GM06990 (cell line): ENCODE measurements around the gene SLC26A6.

Experiments used
- DNase-seq: peaks from one replicate; pipeline ENCODE4 v3.0.0-alpha.2; 2011; ENCODE audit not compliant: insufficient read length; ENCODE audit errors: extremely low read depth
- H3K27me3 ChIP-seq: replicated peaks from 2 replicates; pipeline ENCODE4 v1.6.0; 2011; ENCODE audit warnings: low read length; ENCODE audit not compliant: control insufficient read depth, insufficient read depth
- H3K36me3 ChIP-seq: 2 replicates; pipeline ENCODE4 v1.5.1; 2011; ENCODE audit warnings: low read length; ENCODE audit not compliant: control insufficient read depth, insufficient read depth
- H3K4me3 ChIP-seq: replicated peaks from 2 replicates; pipeline ENCODE4 v1.5.1; 2011; ENCODE audit warnings: low read depth, mild to moderate bottlenecking, control low read depth, low read length
- TF ChIP-seq, protein P1 (sequence below): IDR thresholded peaks from 2 replicates; pipeline ENCODE4 v1.5.1; 2011; ENCODE audit warnings: low read length, control low read depth, mild to moderate bottlenecking, inconsistent platforms; ENCODE audit not compliant: insufficient read depth, poor library complexity, severe bottlenecking

The SLC26A6 gene

DNA sequence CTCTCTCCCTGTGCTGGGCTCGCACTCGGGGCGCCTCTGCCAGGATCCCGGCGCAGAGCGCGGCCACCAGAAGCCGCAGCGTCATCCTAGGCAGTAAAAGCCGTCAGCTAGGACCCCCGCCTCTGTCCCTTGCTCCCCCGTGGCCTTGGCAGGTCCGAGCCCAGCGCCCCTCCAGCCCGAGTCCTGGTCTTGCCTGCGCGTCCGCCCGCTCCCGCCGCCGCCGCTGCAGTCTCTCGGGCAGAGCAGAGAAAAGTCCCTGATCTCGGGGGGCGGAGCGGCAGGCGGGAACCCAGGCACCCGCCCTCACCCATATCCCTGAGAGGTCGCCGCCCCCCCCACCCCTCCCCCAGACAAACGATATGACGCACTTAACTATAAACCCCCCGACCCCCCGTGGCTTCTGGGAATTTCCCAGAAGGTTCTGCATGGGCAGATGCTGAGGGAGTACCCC, 40.2 kb downstream of the SLC26A6 start, which contains the start of gene COL7A1:
COL7A1 (minus strand) TSS at position 255 of the 451 bp plus-strand sequence; CDS start at position 85, 170 bp downstream.
- Histone ChIP-seq H3K4me3 (no peak within 1 kb of the TSS; the same call in 1 of the 2 replicates), H3K36me3 (peaks cover 13% of the 10 kb centered on the region), H3K27me3 (no peaks in the 10 kb centered on the region; the same call in 1 of the 2 replicates)
- DNase-seq = no peak
- TF ChIP-seq, protein P1, sequence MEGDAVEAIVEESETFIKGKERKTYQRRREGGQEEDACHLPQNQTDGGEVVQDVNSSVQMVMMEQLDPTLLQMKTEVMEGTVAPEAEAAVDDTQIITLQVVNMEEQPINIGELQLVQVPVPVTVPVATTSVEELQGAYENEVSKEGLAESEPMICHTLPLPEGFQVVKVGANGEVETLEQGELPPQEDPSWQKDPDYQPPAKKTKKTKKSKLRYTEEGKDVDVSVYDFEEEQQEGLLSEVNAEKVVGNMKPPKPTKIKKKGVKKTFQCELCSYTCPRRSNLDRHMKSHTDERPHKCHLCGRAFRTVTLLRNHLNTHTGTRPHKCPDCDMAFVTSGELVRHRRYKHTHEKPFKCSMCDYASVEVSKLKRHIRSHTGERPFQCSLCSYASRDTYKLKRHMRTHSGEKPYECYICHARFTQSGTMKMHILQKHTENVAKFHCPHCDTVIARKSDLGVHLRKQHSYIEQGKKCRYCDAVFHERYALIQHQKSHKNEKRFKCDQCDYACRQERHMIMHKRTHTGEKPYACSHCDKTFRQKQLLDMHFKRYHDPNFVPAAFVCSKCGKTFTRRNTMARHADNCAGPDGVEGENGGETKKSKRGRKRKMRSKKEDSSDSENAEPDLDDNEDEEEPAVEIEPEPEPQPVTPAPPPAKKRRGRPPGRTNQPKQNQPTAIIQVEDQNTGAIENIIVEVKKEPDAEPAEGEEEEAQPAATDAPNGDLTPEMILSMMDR = no peak

DNA sequence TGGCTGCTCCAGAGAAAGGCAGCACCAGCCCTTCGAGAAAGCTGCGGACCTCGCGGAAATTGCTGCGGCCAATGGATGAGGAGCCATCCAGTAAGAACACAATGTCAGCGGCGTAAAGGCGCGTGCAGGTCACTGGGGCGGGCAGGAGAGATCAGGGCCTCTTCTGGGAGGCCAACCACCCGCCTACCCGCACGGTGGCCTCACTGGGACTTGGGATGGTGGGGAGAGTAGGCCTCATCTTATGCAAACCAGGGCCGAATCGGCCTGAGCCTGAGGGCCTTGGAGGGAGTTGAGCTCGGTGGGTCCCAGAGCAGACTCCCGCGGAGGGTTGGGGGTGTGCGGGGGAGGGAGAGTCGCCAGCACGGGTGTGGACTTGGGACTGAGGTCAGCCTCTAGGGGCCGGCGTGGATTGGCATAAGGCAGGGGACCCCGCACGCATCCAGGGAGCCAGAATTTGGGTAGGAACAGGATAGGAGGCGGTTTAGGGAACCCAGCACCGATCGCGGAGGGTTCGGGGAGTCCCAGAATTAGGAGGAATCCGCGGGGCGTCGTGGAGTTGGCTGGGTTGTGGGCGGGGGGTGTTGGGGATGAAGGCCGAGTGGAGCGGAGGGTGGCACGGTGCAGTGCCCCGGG, 40.7 kb downstream of the SLC26A6 start:
- no peaks in the 10 kb centered on the region; the same call in 1 of the 2 replicates for H3K27me3 ChIP-seq
- TF ChIP-seq, protein P1 = no peak
- H3K4me3 ChIP-seq = no peak overlapping the region; the same call in 1 of the 2 replicates
- H3K36me3 ChIP-seq = peaks cover 9% of the 10 kb centered on the region
- no peak for DNase-seq

DNA sequence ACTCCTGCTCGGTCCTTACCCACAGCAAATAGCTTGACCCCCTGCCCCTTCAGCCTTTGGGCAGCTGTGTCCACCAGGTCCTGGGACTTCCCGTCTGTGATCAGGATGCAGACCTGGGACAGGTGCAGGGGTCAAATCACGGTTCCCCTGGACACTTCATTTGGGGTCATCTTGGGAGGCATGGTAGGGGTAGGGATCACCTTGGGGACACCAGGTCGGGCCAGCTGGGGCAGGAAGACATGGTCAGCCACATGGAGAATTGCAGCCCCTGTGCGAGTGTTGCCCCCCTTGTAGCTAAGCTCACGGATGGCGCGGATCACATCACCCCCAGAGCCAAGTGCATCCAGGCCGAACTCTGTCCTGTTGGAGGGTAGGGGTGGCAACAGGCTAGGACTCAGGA, 41.9 kb downstream of the SLC26A6 start:
- Histone ChIP-seq H3K36me3 (peaks cover under 1% of the 10 kb centered on the region; the same call in 1 of the 2 replicates), H3K4me3 (no peak overlapping the region), H3K27me3 (no peaks in the 10 kb centered on the region; the same call in 1 of the 2 replicates)
- TF ChIP-seq, protein P1 = no peak
- no peak for DNase-seq

DNA sequence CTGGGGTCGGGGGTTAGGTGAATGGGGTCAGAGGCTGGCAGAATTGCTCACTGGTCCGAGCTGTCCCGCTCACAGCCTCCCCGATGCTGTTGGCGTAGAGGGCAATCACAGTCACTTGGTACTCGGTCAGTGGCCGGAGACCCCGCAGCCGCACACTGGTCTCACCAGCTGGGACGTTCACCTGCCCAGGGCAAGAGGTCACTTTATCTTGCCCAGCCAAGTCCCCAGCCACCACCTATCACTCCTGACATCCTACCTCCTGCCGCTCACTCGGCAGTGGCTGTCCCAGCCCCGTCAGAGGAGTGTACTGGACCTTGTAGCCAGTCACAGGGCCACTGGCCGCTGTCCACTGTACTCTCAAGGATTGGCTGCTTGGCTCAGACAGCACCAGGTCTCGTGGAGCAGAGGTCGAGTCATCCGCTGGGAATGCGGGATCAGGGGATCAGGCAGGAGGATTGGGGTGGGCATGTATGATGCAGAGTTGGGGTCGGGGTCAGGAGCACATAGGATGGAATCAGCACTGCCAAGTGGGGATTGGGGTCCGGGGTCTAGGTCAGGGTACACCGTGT, 42.7 kb downstream of the SLC26A6 start:
- H3K36me3 ChIP-seq = no peaks in the 10 kb centered on the region
- TF ChIP-seq, protein P1 = no peak
- no peak overlapping the region for H3K4me3 ChIP-seq
- DNase-seq = no peak
- no peaks in the 10 kb centered on the region; the same call in 1 of the 2 replicates for H3K27me3 ChIP-seq

DNA sequence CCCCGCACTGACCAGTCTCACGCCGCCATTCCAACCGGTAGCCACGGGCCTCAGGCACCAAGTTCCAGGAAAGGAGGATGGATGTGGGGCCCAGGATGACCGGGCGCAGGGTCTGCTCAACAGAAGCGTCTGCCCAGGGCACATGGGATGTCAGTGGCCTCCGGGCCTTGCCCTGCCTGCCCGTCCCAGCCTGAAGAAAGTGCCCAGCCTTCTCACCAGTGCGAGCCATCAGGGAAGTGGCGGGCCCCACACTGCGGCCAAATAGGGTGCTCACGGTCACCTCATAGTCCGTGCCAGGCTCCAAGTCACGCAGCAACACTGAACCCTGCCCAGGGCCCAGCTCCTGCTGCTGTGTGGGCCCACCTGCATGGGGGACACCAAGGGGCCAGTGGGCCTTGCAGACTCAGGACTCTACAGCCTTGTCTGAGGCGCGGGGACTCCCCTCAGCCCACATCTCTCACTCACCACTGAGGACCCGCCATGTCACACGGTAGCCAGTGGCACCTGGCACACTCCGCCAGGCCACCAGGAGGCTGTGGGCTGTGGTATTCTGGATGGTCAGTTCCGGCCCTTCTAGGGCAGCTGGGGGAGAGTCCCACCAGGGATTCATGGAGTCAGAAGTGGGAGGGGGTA, 43.3 kb downstream of the SLC26A6 start:
- Histone ChIP-seq H3K4me3 (no peak overlapping the region), H3K36me3 (no peaks in the 10 kb centered on the region), H3K27me3 (no peaks in the 10 kb centered on the region; the same call in 1 of the 2 replicates)
- no peak for DNase-seq
- TF ChIP-seq, protein P1 = no peak
